Esophagus squamous epithelium (tissue), 5 donors: ENCODE data around the gene TRMT61A. TPM values are rescaled to one million over a fixed set of nuclear protein-coding genes. Genes with fewer than 3 reads are reported as not detected.

Experiments used
- DNase-seq: peaks from one replicate; lab custom pipeline; 2025; lab: John Stamatoyannopoulos, UW
- H3K27ac ChIP-seq, 4 donors: fragments of 200-600 bp; sonication (generic); one replicate each; pipeline ENCODE4 v1.5.1; 2016 to 2019; ENCODE audit warnings: mild to moderate bottlenecking in 1 of 4
- H3K27me3 ChIP-seq, 4 donors: fragments of 200-600 bp; sonication (generic); 1 replicate in 3 of 4; 2 replicates in 1 of 4; pipeline versions ENCODE4 v1.5.1 to v1.6.0; 2017 to 2021; ENCODE audit warnings: antibody characterized with exemption in 1 of 4
- H3K36me3 ChIP-seq, 3 donors: fragments of 200-600 bp; sonication (generic); one replicate each; pipeline ENCODE4 v1.5.1; 2016 to 2019
- H3K4me1 ChIP-seq, 3 donors: fragments of 200-600 bp; sonication (generic); one replicate each; pipeline ENCODE4 v1.5.1; 2017 to 2019
- H3K4me3 ChIP-seq, 4 donors: fragments of 200-600 bp; sonication (generic); 1 replicate in 3 of 4; 2 replicates in 1 of 4; pipeline ENCODE4 v1.5.1; 2016 to 2019; ENCODE audit warnings: mild to moderate bottlenecking in 2 of 4, moderate library complexity in 1 of 4
- H3K9me3 ChIP-seq, 3 donors: fragments of 200-600 bp; sonication (generic); one replicate each; pipeline ENCODE4 v1.5.1; 2016 to 2019
- CTCF ChIP-seq, 6 experiments: fragments of 450-650 bp in 4 of 6; fragments of 200-600 bp in 2 of 6; sonication (generic) in 2 of 6; IDR thresholded peaks; one replicate each; pipeline ENCODE4 v1.5.1; 2016 to 2019; ENCODE audit warnings: antibody characterized with exemption in 6 of 6, mild to moderate bottlenecking in 4 of 6, moderate library complexity in 4 of 6
- POLR2A ChIP-seq, 4 donors: fragments of 450-650 bp; IDR thresholded peaks; one replicate each; pipeline ENCODE4 v1.6.1; 2017; ENCODE audit warnings: antibody characterized with exemption in 4 of 4, mild to moderate bottlenecking in 4 of 4, moderate library complexity in 3 of 4
- WGBS, 2 donors: methylation state at CpG; one replicate each; pipeline ENCODE4 v1.1.5; 2018; 5-methylcytosine and 5-hydroxymethylcytosine counted together
- intact Hi-C: fragments of 100-400 bp; cut with DNase I; formaldehyde crosslinking; loops from one replicate; pipeline ENCODE4 v1.15.0; 2022
- total RNA-seq, 4 donors: library from RNA; depleted of rRNA; stranded (reverse); fragments of >200 nt; gene quantifications; one replicate each; pipeline ENCODE4 v1.1.0, GENCODE V29; 2016
- donor health status: DM: yes; HTN: yes; CAD: no.

Gene TRMT61A
- total RNA-seq, 4 donors from 2014 or later, result 7.7 to 20.6 (median 9.9) TPM

- H3K27me3 ChIP-seq, result no peaks in the 10 kb centered on the region
- peak overlapping the region; percentile 70 to 100 (median 82) for H3K4me3 ChIP-seq
- TF ChIP-seq CTCF (IDR thresholded peaks at IDR 0.05) (no peak), POLR2A (IDR thresholded peaks at IDR 0.05) (no peak)
- no peak for DNase-seq
- peaks cover 13 to 83% (median 35%) of the 10 kb centered on the region in 3 donors for H3K4me1 ChIP-seq
- WGBS, 2 donors, result 50 to 56% methylated on average over 6 to 21 of the region's 42 CpGs
- no peaks in the 10 kb centered on the region for H3K9me3 ChIP-seq
- peak overlapping the region; percentile 82 to 93 (median 90) for H3K27ac ChIP-seq
- peaks cover 0 to 46% (median 0%) of the 10 kb centered on the region in 3 donors for H3K36me3 ChIP-seq
- intact Hi-C loops, result no loop called here
Observed at GRCh38 chr14:103529383-103530365, 678 bp downstream of the TRMT61A start.

- peak overlapping the region in 2 of 4 donors; percentile 89 to 100 for H3K4me3 ChIP-seq
- WGBS, 2 donors, result 56 to 100% methylated on average over 1 to 4 of the region's 7 CpGs
Observed at GRCh38 chr14:103530390-103530789, 1.4 kb downstream of the TRMT61A start.

GRCh38 chr14:103530831-103531230, 1.8 kb downstream of the TRMT61A start:
- Histone ChIP-seq H3K4me1 (peaks cover 13 to 93% (median 46%) of the 10 kb centered on the region in 3 donors), H3K27me3 (no peaks in the 10 kb centered on the region), H3K9me3 (no peaks in the 10 kb centered on the region), H3K27ac (no peak overlapping the region), H3K36me3 (peaks cover 0 to 58% (median 4%) of the 10 kb centered on the region in 3 donors), H3K4me3 (no peak overlapping the region)
- no CpG with 5 or more reads among the region's 11 CpGs for WGBS, 2 donors
- no peak for TF ChIP-seq CTCF (IDR thresholded peaks at IDR 0.05)
- TF ChIP-seq POLR2A (IDR thresholded peaks at IDR 0.05), result no peak
- intact Hi-C loops, result no loop called here
- no peak for DNase-seq

More at GRCh38 chr14:103530390-103530789, 1.4 kb downstream of the TRMT61A start:
- Histone ChIP-seq H3K36me3 (peaks cover 0 to 53% (median 3%) of the 10 kb centered on the region in 3 donors), H3K27ac (no peak overlapping the region), H3K4me1 (peaks cover 13 to 91% (median 43%) of the 10 kb centered on the region in 3 donors), H3K27me3 (no peaks in the 10 kb centered on the region), H3K9me3 (no peaks in the 10 kb centered on the region)
- intact Hi-C loops, result no loop called here
- TF ChIP-seq CTCF (IDR thresholded peaks at IDR 0.05) (no peak), POLR2A (IDR thresholded peaks at IDR 0.05) (no peak)
- DNase-seq, result no peak

GRCh38 chr14:103531421-103532215, 2.6 kb downstream of the TRMT61A start:
- intact Hi-C loops, result no loop called here
- Histone ChIP-seq H3K27ac (peak overlapping the region in 3 of 4 donors; percentile 75 to 81 (median 78)), H3K9me3 (no peaks in the 10 kb centered on the region)

More at GRCh38 chr14:103531421-103532215, 2.6 kb downstream of the TRMT61A start:
- peaks cover 0 to 58% (median 4%) of the 10 kb centered on the region in 3 donors for H3K36me3 ChIP-seq
- TF ChIP-seq POLR2A (IDR thresholded peaks at IDR 0.05) (no peak), CTCF (IDR thresholded peaks at IDR 0.05) (no peak)
- peaks cover 13 to 90% (median 42%) of the 10 kb centered on the region in 3 donors for H3K4me1 ChIP-seq
- 87 to 89% methylated on average over 8 to 11 of the region's 15 CpGs for WGBS, 2 donors
- no peak overlapping the region for H3K4me3 ChIP-seq
- H3K27me3 ChIP-seq, result no peaks in the 10 kb centered on the region
- DNase-seq, result no peak
